MM.1S (cell line): ENCODE data around the gene PGM1.

Experiments used
- DNase-seq: peaks from one replicate; pipeline ENCODE4 v3.0.0-alpha.2; 2015
- H2AFZ ChIP-seq: fragments of 300-600 bp; sonication (generic); 2 replicates; pipeline ENCODE4 v1.6.0; 2016; ENCODE audit warnings: antibody characterized with exemption, low read length
- H3F3A ChIP-seq: fragments of 300-600 bp; sonication (generic); 2 replicates; pipeline ENCODE4 v1.6.1; 2016; ENCODE audit warnings: mild to moderate bottlenecking, antibody characterized with exemption, low read length, moderate library complexity, mixed read lengths; ENCODE audit not compliant: insufficient read depth
- H3K27ac ChIP-seq: fragments of 300-600 bp; sonication (generic); 2 replicates; pipeline ENCODE4 v1.5.1; 2016; ENCODE audit warnings: mild to moderate bottlenecking, low read length
- H3K27me3 ChIP-seq: fragments of 300-600 bp; sonication (generic); replicated peaks from 2 replicates; pipeline ENCODE4 v1.6.0; 2016; ENCODE audit warnings: low read length; ENCODE audit not compliant: insufficient read depth
- H3K36me3 ChIP-seq: fragments of 300-600 bp; sonication (generic); replicated peaks from 2 replicates; pipeline ENCODE4 v1.6.1; 2016; ENCODE audit warnings: mild to moderate bottlenecking, low read length, mixed read lengths; ENCODE audit not compliant: insufficient read depth
- H3K4me1 ChIP-seq: fragments of 300-600 bp; sonication (generic); 2 replicates; pipeline ENCODE4 v1.6.1; 2016; ENCODE audit warnings: low read length, mixed read lengths
- H3K4me2 ChIP-seq: fragments of 300-600 bp; sonication (generic); 2 replicates; pipeline ENCODE4 v1.6.0; 2016; ENCODE audit warnings: low read depth, low read length
- H3K4me3 ChIP-seq: fragments of 300-600 bp; sonication (generic); 2 replicates; pipeline ENCODE4 v1.5.1; 2016; ENCODE audit warnings: low read length, mixed read lengths
- H3K79me2 ChIP-seq: fragments of 300-600 bp; sonication (generic); 2 replicates; pipeline ENCODE4 v1.6.1; 2016; ENCODE audit warnings: mixed run types, low read length, mixed read lengths
- H3K9ac ChIP-seq: fragments of 300-600 bp; sonication (generic); 2 replicates; pipeline ENCODE4 v1.6.1; 2016; ENCODE audit warnings: low read length, mixed read lengths
- H3K9me2 ChIP-seq: fragments of 300-600 bp; sonication (generic); replicated peaks from 2 replicates; pipeline ENCODE4 v1.6.1; 2016; ENCODE audit warnings: mild to moderate bottlenecking, low read length, mixed read lengths; ENCODE audit not compliant: insufficient read depth
- H3K9me3 ChIP-seq: fragments of 300-600 bp; sonication (generic); replicated peaks from 2 replicates; pipeline ENCODE4 v1.6.1; 2016; ENCODE audit warnings: mild to moderate bottlenecking, low read length, mixed read lengths; ENCODE audit not compliant: insufficient read depth
- H4K20me1 ChIP-seq: fragments of 300-600 bp; sonication (generic); 2 replicates; pipeline ENCODE4 v1.6.1; 2016; ENCODE audit warnings: mild to moderate bottlenecking, low read length, moderate library complexity, mixed read lengths; ENCODE audit not compliant: insufficient read depth
- CTCF ChIP-seq: fragments of 300-600 bp; sonication (generic); IDR thresholded peaks from 2 replicates; pipeline ENCODE4 v1.5.1; 2016; ENCODE audit warnings: antibody characterized with exemption, low read length, mixed read lengths
- EZH2 ChIP-seq: fragments of 300-600 bp; sonication (generic); optimal IDR thresholded peaks from 2 replicates; pipeline ENCODE3; 2017; ENCODE audit warnings: low read depth, mild to moderate bottlenecking, antibody characterized with exemption, low read length, mixed read lengths
- EZH2phosphoT487 ChIP-seq: fragments of 300-600 bp; sonication (generic); IDR thresholded peaks from 2 replicates; pipeline ENCODE4 v1.6.1; 2018; ENCODE audit warnings: antibody characterized with exemption, low read length

Gene PGM1

GRCh38 chr1:63632110-63632509 is 38.9 kb downstream of the PGM1 start:
- no peaks in the 10 kb centered on the region for H3K79me2 ChIP-seq
- no peaks in the 10 kb centered on the region for H3K9me3 ChIP-seq
- no peak overlapping the region for H3K4me2 ChIP-seq
- no peaks in the 10 kb centered on the region for H4K20me1 ChIP-seq
- H3K4me3 ChIP-seq, result no peak overlapping the region
- TF ChIP-seq EZH2, result no peak
- no peaks in the 10 kb centered on the region for H3K4me1 ChIP-seq
- H2AFZ ChIP-seq, result no peak overlapping the region
- H3K27me3 ChIP-seq, result no peaks in the 10 kb centered on the region
- H3K9ac ChIP-seq, result no peak overlapping the region
- no peak overlapping the region for H3K27ac ChIP-seq
- DNase-seq, result no peak
- H3K36me3 ChIP-seq, result no peaks in the 10 kb centered on the region
- no peaks in the 10 kb centered on the region for H3F3A ChIP-seq
- H3K9me2 ChIP-seq, result no peaks in the 10 kb centered on the region

GRCh38 chr1:63633281-63633680 is 40.1 kb downstream of the PGM1 start:
- H3K9me2 ChIP-seq, result no peaks in the 10 kb centered on the region
- H3K4me2 ChIP-seq, result no peak overlapping the region
- no peaks in the 10 kb centered on the region for H3K9me3 ChIP-seq
- no peak overlapping the region for H3K9ac ChIP-seq
- no peak overlapping the region for H2AFZ ChIP-seq
- H3K27me3 ChIP-seq, result no peaks in the 10 kb centered on the region
- H3K4me3 ChIP-seq, result no peak overlapping the region
- H3F3A ChIP-seq, result no peaks in the 10 kb centered on the region
- H3K79me2 ChIP-seq, result no peaks in the 10 kb centered on the region
- H4K20me1 ChIP-seq, result no peaks in the 10 kb centered on the region
- H3K36me3 ChIP-seq, result no peaks in the 10 kb centered on the region
- H3K4me1 ChIP-seq, result no peaks in the 10 kb centered on the region
- H3K27ac ChIP-seq, result no peak overlapping the region
- no peak for TF ChIP-seq EZH2
- no peak for TF ChIP-seq CTCF
- no peak for TF ChIP-seq EZH2phosphoT487
- no peak for DNase-seq

- H2AFZ ChIP-seq, result no peak overlapping the region
- H3K27ac ChIP-seq, result no peak overlapping the region
- no peaks in the 10 kb centered on the region for H3K79me2 ChIP-seq
- H3K4me2 ChIP-seq, result no peak overlapping the region
- no peaks in the 10 kb centered on the region for H3K4me1 ChIP-seq
- TF ChIP-seq EZH2 (no peak), EZH2phosphoT487 (no peak), CTCF (no peak)
- H3K9me3 ChIP-seq, result no peaks in the 10 kb centered on the region
- H3K9ac ChIP-seq, result no peak overlapping the region
- H4K20me1 ChIP-seq, result no peaks in the 10 kb centered on the region
- no peaks in the 10 kb centered on the region for H3F3A ChIP-seq
- no peaks in the 10 kb centered on the region for H3K36me3 ChIP-seq
- H3K9me2 ChIP-seq, result no peaks in the 10 kb centered on the region
- no peak for DNase-seq
- H3K4me3 ChIP-seq, result no peak overlapping the region
- no peaks in the 10 kb centered on the region for H3K27me3 ChIP-seq
Observed at GRCh38 chr1:63634471-63634870, 41.3 kb downstream of the PGM1 start.

GRCh38 chr1:63635681-63636080 is 42.5 kb downstream of the PGM1 start:
- no peaks in the 10 kb centered on the region for H3K4me1 ChIP-seq
- no peaks in the 10 kb centered on the region for H3K27me3 ChIP-seq
- H2AFZ ChIP-seq, result no peak overlapping the region
- H4K20me1 ChIP-seq, result no peaks in the 10 kb centered on the region
- H3K9ac ChIP-seq, result no peak overlapping the region
- no peak for DNase-seq
- no peaks in the 10 kb centered on the region for H3K9me2 ChIP-seq
- no peaks in the 10 kb centered on the region for H3F3A ChIP-seq
- no peak overlapping the region for H3K4me2 ChIP-seq
- no peak overlapping the region for H3K4me3 ChIP-seq
- H3K36me3 ChIP-seq, result no peaks in the 10 kb centered on the region
- no peak overlapping the region for H3K27ac ChIP-seq
- no peak for TF ChIP-seq EZH2
- TF ChIP-seq CTCF, result no peak
- no peak for TF ChIP-seq EZH2phosphoT487
- H3K9me3 ChIP-seq, result no peaks in the 10 kb centered on the region
- no peaks in the 10 kb centered on the region for H3K79me2 ChIP-seq
